ENCODE data around the gene PPFIBP1. TPM values are rescaled to one million over a fixed set of nuclear protein-coding genes. Genes with fewer than 3 reads are reported as not detected.
"Not testable (repeated sequence)": the region's sequence is repeated elsewhere in the genome, so short reads cannot be mapped to it uniquely, and the experiment has no call there.

Gene PPFIBP1
- total and polyA plus RNA-seq, 2 of the 4 experiments (the other 2 are of a cell fraction): 30.4 to 72.2 TPM

DNA sequence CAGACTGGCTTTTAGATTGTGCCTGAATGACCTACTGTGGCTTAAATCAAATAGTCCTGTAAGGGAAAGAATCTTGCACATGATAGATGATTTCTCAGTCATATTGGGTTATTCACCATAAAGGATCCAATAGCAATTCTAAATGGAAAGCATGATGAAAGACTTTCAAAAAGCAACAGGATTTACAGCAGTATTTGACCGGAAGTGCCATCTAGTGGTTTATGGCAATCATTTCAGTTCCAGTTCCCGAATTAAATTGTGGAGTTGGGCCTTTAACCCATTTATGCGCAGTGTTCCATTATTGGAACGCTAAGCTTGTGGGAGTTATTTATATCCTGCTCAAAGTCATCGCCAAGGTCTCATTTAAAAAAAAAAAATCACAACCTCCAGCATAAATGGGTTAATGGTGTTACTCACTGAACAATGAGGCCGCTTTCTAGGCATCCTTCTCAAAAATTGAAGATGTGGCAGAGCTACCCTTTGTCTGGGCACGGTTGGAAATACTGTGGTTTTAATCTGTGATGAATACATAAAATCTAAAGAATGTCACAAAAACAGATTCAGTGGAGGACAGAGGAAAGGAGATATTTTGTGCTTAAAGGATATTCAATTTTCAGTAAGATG, 111.5 kb downstream of the PPFIBP1 start:
- POLR2A ChIA-PET (ENCODE audit: unreplicated experiment): no interaction called here
- dilution Hi-C loops (cut with HindIII; ENCODE audit: low sequenced_read_pairs, unreplicated experiment): no loop called here

DNA sequence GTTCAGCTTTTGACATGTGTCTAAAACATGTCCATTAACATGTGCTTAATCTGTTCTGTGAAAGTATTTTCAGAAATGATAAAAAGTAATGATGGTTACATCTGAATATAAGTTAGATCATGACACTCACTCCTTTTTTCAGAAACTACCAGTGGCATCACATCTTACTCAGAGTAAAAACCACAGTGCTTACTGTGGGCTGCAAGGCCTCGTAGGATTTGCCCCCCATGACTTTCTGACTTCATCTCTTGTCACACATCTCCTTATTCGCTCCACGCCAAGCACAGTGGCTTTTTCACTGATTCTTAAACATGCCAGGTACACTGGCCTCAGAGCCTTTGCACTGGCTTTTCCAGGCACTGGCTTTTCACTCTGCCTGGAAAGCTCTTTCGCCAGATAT, 112.6 kb downstream of the PPFIBP1 start:
- CTCF ChIA-PET: interaction anchor here (0.5 kb wide), 1 partner anchor 121 kb away, joined by 4 read pairs; no protein-coding TSS in a partner anchor
- H2BK15ac ChIP-seq (ENCODE audit: low read depth, low read length); H2BK5ac ChIP-seq (ENCODE audit: low read depth, low read length, poor library complexity, severe bottlenecking); H2AK5ac ChIP-seq (ENCODE audit: low read depth, low read length); H4K5ac ChIP-seq (ENCODE audit: low read depth, low read length); H3K23ac ChIP-seq (ENCODE audit: low read depth, low read length); H3K36me3 ChIP-seq (ENCODE audit: control insufficient read depth, insufficient read depth, low read length); H2AK9ac ChIP-seq (replicated peaks; ENCODE audit: low read depth, low read length, poor library complexity); dilution Hi-C loops (cut with HindIII; ENCODE audit: low sequenced_read_pairs, unreplicated experiment); H2BK120ac ChIP-seq (ENCODE audit: low read depth, low read length); H3K56ac ChIP-seq (ENCODE audit: extremely low read depth, insufficient read depth, low read length); H3K4ac ChIP-seq (ENCODE audit: low read depth, low read length); H3K18ac ChIP-seq (ENCODE audit: low read depth, low read length); H3K9ac ChIP-seq (ENCODE audit: low read depth, low read length); H3K14ac ChIP-seq (replicated peaks; ENCODE audit: low read depth, low read length); H3K9me3 ChIP-seq (ENCODE audit: control insufficient read depth, insufficient read depth, low read length); H2AFZ ChIP-seq (replicated peaks; ENCODE audit: low read length, poor library complexity); H4K20me1 ChIP-seq (ENCODE audit: insufficient read depth, low read length); ATAC-seq (ENCODE audit: low read depth); H2BK20ac ChIP-seq (ENCODE audit: low read depth, low read length); H4K8ac ChIP-seq (ENCODE audit: low read depth in 2 of 2, low read length in 2 of 2); H3K27me3 ChIP-seq (ENCODE audit: control insufficient read depth, insufficient read depth, low read length); POLR2A ChIA-PET (ENCODE audit: unreplicated experiment); H3K4me1 ChIP-seq (ENCODE audit: control insufficient read depth, insufficient read depth, low read length); DNase-seq; BruUV-seq (replicated peaks); H3K4me3 ChIP-seq (ENCODE audit: insufficient read depth, low read depth, low read length); H3K27ac ChIP-seq (ENCODE audit: insufficient read depth, low read length); H4K91ac ChIP-seq (ENCODE audit: insufficient read depth, low read depth, low read length); H3K4me2 ChIP-seq (ENCODE audit: low read depth, low read length); H3K9me1 ChIP-seq (ENCODE audit: insufficient read depth, low read length): not testable (repeated sequence)
- WGBS, 2 experiments (ENCODE audit: extremely low coverage in 2 of 2, insufficient read length in 1 of 2): no CpG with 5 or more reads among the region's 4 CpGs
- intact Hi-C loops (cut with micrococcal nuclease): loop anchor here (5.0 kb wide), 1 partner anchor 199 kb away; no protein-coding TSS in a partner anchor
- H3K79me1 ChIP-seq (ENCODE audit: low read depth in 1 of 2, low read length in 2 of 2): peaks cover 7 to 45% of the 10 kb centered on the region in 2 experiments; a peak in 3 of 4 replicates
- in situ Hi-C loops (cut with MboI; ENCODE audit: low sequenced_read_pairs): loop anchor here (5.0 kb wide), 1 partner anchor 199 kb away; no protein-coding TSS in a partner anchor

More for the DNA sequence above, 111.5 kb downstream of the PPFIBP1 start:
- CTCF ChIA-PET: interaction anchor here (0.6 kb wide), 2 partner anchors 150 to 1737 kb away, joined by 3 to 6 read pairs; no protein-coding TSS in a partner anchor
- intact Hi-C loops (cut with micrococcal nuclease): loop anchor here (1.0 to 5.0 kb wide), 2 partner anchors 111 to 198 kb away; partner anchors contain the start of gene PPFIBP1
- H4K91ac ChIP-seq (ENCODE audit: insufficient read depth, low read depth, low read length): no peak overlapping the region
- H2BK15ac ChIP-seq (ENCODE audit: low read depth, low read length): no peak overlapping the region
- no peak overlapping the region for H3K4me3 ChIP-seq (ENCODE audit: insufficient read depth, low read depth, low read length)
- H3K18ac ChIP-seq (ENCODE audit: low read depth, low read length): no peak overlapping the region
- TF ChIP-seq BHLHE40 (IDR thresholded peaks at IDR 0.05; ENCODE audit: low read depth, low read length): no peak
- peak; percentile 86 for TF ChIP-seq SMC3 (IDR thresholded peaks at IDR 0.05; ENCODE audit: low read depth, low read length)
- peak; percentile 80 for TF ChIP-seq CEBPB (IDR thresholded peaks at IDR 0.05; ENCODE audit: low read depth, low read length)
- peak; percentile 90 for TF ChIP-seq RAD21 (IDR thresholded peaks at IDR 0.05; ENCODE audit: low read length)
- no peak for TF ChIP-seq MAFK (IDR thresholded peaks at IDR 0.05; ENCODE audit: low read depth, low read length)
- TF ChIP-seq, protein P1, sequence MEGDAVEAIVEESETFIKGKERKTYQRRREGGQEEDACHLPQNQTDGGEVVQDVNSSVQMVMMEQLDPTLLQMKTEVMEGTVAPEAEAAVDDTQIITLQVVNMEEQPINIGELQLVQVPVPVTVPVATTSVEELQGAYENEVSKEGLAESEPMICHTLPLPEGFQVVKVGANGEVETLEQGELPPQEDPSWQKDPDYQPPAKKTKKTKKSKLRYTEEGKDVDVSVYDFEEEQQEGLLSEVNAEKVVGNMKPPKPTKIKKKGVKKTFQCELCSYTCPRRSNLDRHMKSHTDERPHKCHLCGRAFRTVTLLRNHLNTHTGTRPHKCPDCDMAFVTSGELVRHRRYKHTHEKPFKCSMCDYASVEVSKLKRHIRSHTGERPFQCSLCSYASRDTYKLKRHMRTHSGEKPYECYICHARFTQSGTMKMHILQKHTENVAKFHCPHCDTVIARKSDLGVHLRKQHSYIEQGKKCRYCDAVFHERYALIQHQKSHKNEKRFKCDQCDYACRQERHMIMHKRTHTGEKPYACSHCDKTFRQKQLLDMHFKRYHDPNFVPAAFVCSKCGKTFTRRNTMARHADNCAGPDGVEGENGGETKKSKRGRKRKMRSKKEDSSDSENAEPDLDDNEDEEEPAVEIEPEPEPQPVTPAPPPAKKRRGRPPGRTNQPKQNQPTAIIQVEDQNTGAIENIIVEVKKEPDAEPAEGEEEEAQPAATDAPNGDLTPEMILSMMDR (conservative IDR thresholded peaks at IDR 0.05; ENCODE audit: low read depth, low read length): peak; percentile 78
- peaks cover 11 to 52% of the 10 kb centered on the region in 2 experiments; a peak in 3 of 4 replicates for H3K79me1 ChIP-seq (ENCODE audit: low read depth in 1 of 2, low read length in 2 of 2)
- in situ Hi-C loops (cut with MboI; ENCODE audit: low sequenced_read_pairs): loop anchor here (5.0 kb wide), 1 partner anchor 198 kb away; no protein-coding TSS in a partner anchor
- ATAC-seq (ENCODE audit: low read depth) (peak; percentile 49), DNase-seq (peak; percentile 77)
- H3K9me3 ChIP-seq (ENCODE audit: control insufficient read depth, insufficient read depth, low read length): no peaks in the 10 kb centered on the region
- H2BK120ac ChIP-seq (ENCODE audit: low read depth, low read length): no peak overlapping the region
- no peak overlapping the region for H4K8ac ChIP-seq (ENCODE audit: low read depth in 2 of 2, low read length in 2 of 2)
- H3K23ac ChIP-seq (ENCODE audit: low read depth, low read length): no peak overlapping the region
- no peaks in the 10 kb centered on the region for H3K27me3 ChIP-seq (ENCODE audit: control insufficient read depth, insufficient read depth, low read length)
- H3K9ac ChIP-seq (ENCODE audit: low read depth, low read length): no peak overlapping the region
- no peak overlapping the region for H3K4me2 ChIP-seq (ENCODE audit: low read depth, low read length)
- peaks cover 5% of the 10 kb centered on the region for H3K4me1 ChIP-seq (ENCODE audit: control insufficient read depth, insufficient read depth, low read length)
- BruUV-seq (replicated peaks): no TSS peak
- H2BK20ac ChIP-seq (ENCODE audit: low read depth, low read length): no peak overlapping the region
- H3K14ac ChIP-seq (replicated peaks; ENCODE audit: low read depth, low read length): no peak overlapping the region
- H4K20me1 ChIP-seq (ENCODE audit: insufficient read depth, low read length): no peaks in the 10 kb centered on the region
- no peak overlapping the region; the same call in 1 of the 2 replicates for H3K56ac ChIP-seq (ENCODE audit: extremely low read depth, insufficient read depth, low read length)
- no peak overlapping the region for H2AK5ac ChIP-seq (ENCODE audit: low read depth, low read length)
- no peak overlapping the region for H3K4ac ChIP-seq (ENCODE audit: low read depth, low read length)
- H2AFZ ChIP-seq (replicated peaks; ENCODE audit: low read length, poor library complexity): no peak overlapping the region
- no peak overlapping the region for H4K5ac ChIP-seq (ENCODE audit: low read depth, low read length)
- H2BK5ac ChIP-seq (ENCODE audit: low read depth, low read length, poor library complexity, severe bottlenecking): no peak overlapping the region
- no peaks in the 10 kb centered on the region for H3K36me3 ChIP-seq (ENCODE audit: control insufficient read depth, insufficient read depth, low read length)
- H3K27ac ChIP-seq (ENCODE audit: insufficient read depth, low read length): no peak overlapping the region
- no peaks in the 10 kb centered on the region for H3K9me1 ChIP-seq (ENCODE audit: insufficient read depth, low read length)
- no peak overlapping the region for H2AK9ac ChIP-seq (replicated peaks; ENCODE audit: low read depth, low read length, poor library complexity)
- 29% methylated on average over 1 of the region's 7 CpGs; no CpG with 5 or more reads in 1 of the 2 experiments for WGBS, 2 experiments (ENCODE audit: extremely low coverage in 2 of 2, insufficient read length in 1 of 2)

All from IMR-90 (cell line).